Measurements from ENCODE around the gene PRDX5.

GRCh38 chr11:64356498-64357411 lies 38.8 kb downstream of the PRDX5 start:
- TF ChIP-seq, protein P1, sequence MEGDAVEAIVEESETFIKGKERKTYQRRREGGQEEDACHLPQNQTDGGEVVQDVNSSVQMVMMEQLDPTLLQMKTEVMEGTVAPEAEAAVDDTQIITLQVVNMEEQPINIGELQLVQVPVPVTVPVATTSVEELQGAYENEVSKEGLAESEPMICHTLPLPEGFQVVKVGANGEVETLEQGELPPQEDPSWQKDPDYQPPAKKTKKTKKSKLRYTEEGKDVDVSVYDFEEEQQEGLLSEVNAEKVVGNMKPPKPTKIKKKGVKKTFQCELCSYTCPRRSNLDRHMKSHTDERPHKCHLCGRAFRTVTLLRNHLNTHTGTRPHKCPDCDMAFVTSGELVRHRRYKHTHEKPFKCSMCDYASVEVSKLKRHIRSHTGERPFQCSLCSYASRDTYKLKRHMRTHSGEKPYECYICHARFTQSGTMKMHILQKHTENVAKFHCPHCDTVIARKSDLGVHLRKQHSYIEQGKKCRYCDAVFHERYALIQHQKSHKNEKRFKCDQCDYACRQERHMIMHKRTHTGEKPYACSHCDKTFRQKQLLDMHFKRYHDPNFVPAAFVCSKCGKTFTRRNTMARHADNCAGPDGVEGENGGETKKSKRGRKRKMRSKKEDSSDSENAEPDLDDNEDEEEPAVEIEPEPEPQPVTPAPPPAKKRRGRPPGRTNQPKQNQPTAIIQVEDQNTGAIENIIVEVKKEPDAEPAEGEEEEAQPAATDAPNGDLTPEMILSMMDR (IDR thresholded peaks at IDR 0.05) = peak in 5 of 7 experiments; percentile 14 to 44 (median 38)
- TF ChIP-seq POLR2A (IDR thresholded peaks at IDR 0.05) = no peak
